ENCODE results near the gene JMJD7. TPM values are rescaled to one million over a fixed set of nuclear protein-coding genes. Genes with fewer than 3 reads are reported as not detected.

The JMJD7 gene
- total and polyA plus RNA-seq, 2 donors = 7.2 to 15.6 TPM

- H3K27ac ChIP-seq (ENCODE audit: low read depth in 1 of 2, low read length in 1 of 2) = no peak overlapping the region
- no peaks in the 10 kb centered on the region for H3K9me3 ChIP-seq (ENCODE audit: control insufficient read depth in 2 of 2, insufficient read depth in 1 of 2, low read length in 1 of 2)
- peaks cover 0 to 11% of the 10 kb centered on the region in 2 donors for H3K36me3 ChIP-seq (ENCODE audit: control insufficient read depth in 2 of 2, insufficient read depth in 2 of 2, low read length in 1 of 2)
- 47% methylated on average over 3 of the region's 3 CpGs for WGBS
- no peak overlapping the region for H3K4me3 ChIP-seq (ENCODE audit: low read length in 2 of 2)
- peaks cover 0 to 3% of the 10 kb centered on the region in 2 donors for H3K27me3 ChIP-seq (ENCODE audit: control insufficient read depth in 2 of 2, insufficient read depth in 1 of 2, low read length in 1 of 2)
- peaks cover 14 to 29% of the 10 kb centered on the region in 2 donors for H3K4me1 ChIP-seq (ENCODE audit: control insufficient read depth in 2 of 2, insufficient read depth in 2 of 2, low read length in 2 of 2)
- DNase-seq (ENCODE audit: low read depth in 6 of 9, low spot score in 9 of 9) = peak in 1 of 9 donors; percentile 21
These were observed 5.0 kb downstream of the JMJD7 start for GRCh38 chr15:41832875-41833274.

- no peaks in the 10 kb centered on the region for H3K27me3 ChIP-seq (ENCODE audit: control insufficient read depth in 2 of 2, insufficient read depth in 1 of 2, low read length in 1 of 2)
- 97% methylated on average over 3 of the region's 3 CpGs for WGBS
- no peaks in the 10 kb centered on the region for H3K9me3 ChIP-seq (ENCODE audit: control insufficient read depth in 2 of 2, insufficient read depth in 1 of 2, low read length in 1 of 2)
- H3K27ac ChIP-seq (ENCODE audit: low read depth in 1 of 2, low read length in 1 of 2) = no peak overlapping the region
- peaks cover 0 to 15% of the 10 kb centered on the region in 2 donors for H3K36me3 ChIP-seq (ENCODE audit: control insufficient read depth in 2 of 2, insufficient read depth in 2 of 2, low read length in 1 of 2)
- peaks cover 7 to 28% of the 10 kb centered on the region in 2 donors for H3K4me1 ChIP-seq (ENCODE audit: control insufficient read depth in 2 of 2, insufficient read depth in 2 of 2, low read length in 2 of 2)
- no peak overlapping the region for H3K4me3 ChIP-seq (ENCODE audit: low read length in 2 of 2)
- no peak for DNase-seq (ENCODE audit: low read depth in 6 of 9, low spot score in 9 of 9)
These were observed 6.2 kb downstream of the JMJD7 start for GRCh38 chr15:41834096-41834495.

- H3K36me3 ChIP-seq (ENCODE audit: control insufficient read depth in 2 of 2, insufficient read depth in 2 of 2, low read length in 1 of 2) = peaks cover 0 to 16% of the 10 kb centered on the region in 2 donors
- no peaks in the 10 kb centered on the region for H3K27me3 ChIP-seq (ENCODE audit: control insufficient read depth in 2 of 2, insufficient read depth in 1 of 2, low read length in 1 of 2)
- DNase-seq (ENCODE audit: low read depth in 6 of 9, low spot score in 9 of 9) = no peak
- peaks cover 5 to 20% of the 10 kb centered on the region in 2 donors for H3K4me1 ChIP-seq (ENCODE audit: control insufficient read depth in 2 of 2, insufficient read depth in 2 of 2, low read length in 2 of 2)
- no peaks in the 10 kb centered on the region for H3K9me3 ChIP-seq (ENCODE audit: control insufficient read depth in 2 of 2, insufficient read depth in 1 of 2, low read length in 1 of 2)
- no peak overlapping the region for H3K4me3 ChIP-seq (ENCODE audit: low read length in 2 of 2)
- WGBS = 71% methylated on average over 6 of the region's 6 CpGs
- no peak overlapping the region for H3K27ac ChIP-seq (ENCODE audit: low read depth in 1 of 2, low read length in 1 of 2)
These were observed 8.2 kb downstream of the JMJD7 start for GRCh38 chr15:41836073-41836472.

- Histone ChIP-seq H3K4me3 (ENCODE audit: low read length in 2 of 2) (no peak overlapping the region), H3K4me1 (ENCODE audit: control insufficient read depth in 2 of 2, insufficient read depth in 2 of 2, low read length in 2 of 2) (peaks cover 0 to 12% of the 10 kb centered on the region in 2 donors), H3K36me3 (ENCODE audit: control insufficient read depth in 2 of 2, insufficient read depth in 2 of 2, low read length in 1 of 2) (peaks cover 0 to 23% of the 10 kb centered on the region in 2 donors), H3K9me3 (ENCODE audit: control insufficient read depth in 2 of 2, insufficient read depth in 1 of 2, low read length in 1 of 2) (no peaks in the 10 kb centered on the region), H3K27me3 (ENCODE audit: control insufficient read depth in 2 of 2, insufficient read depth in 1 of 2, low read length in 1 of 2) (no peaks in the 10 kb centered on the region), H3K27ac (ENCODE audit: low read depth in 1 of 2, low read length in 1 of 2) (no peak overlapping the region)
- DNase-seq (ENCODE audit: low read depth in 6 of 9, low spot score in 9 of 9) = no peak
- 92% methylated on average over 23 of the region's 23 CpGs for WGBS
These were observed 9.0 kb downstream of the JMJD7 start for GRCh38 chr15:41836713-41837454.

GRCh38 chr15:41838400-41838897 lies 10.6 kb downstream of the JMJD7 start, which contains the start of gene PLA2G4B:
Gene PLA2G4B (plus strand): TSS chr15:41838847. CDS start chr15:41838914, 67 bp downstream.
- Histone ChIP-seq H3K4me1 (ENCODE audit: control insufficient read depth in 2 of 2, insufficient read depth in 2 of 2, low read length in 2 of 2) (no peaks in the 10 kb centered on the region), H3K9me3 (ENCODE audit: control insufficient read depth in 2 of 2, insufficient read depth in 1 of 2, low read length in 1 of 2) (no peaks in the 10 kb centered on the region), H3K27ac (ENCODE audit: low read depth in 1 of 2, low read length in 1 of 2) (no peak within 1 kb of the TSS), H3K4me3 (ENCODE audit: low read length in 2 of 2) (no peak within 1 kb of the TSS), H3K27me3 (ENCODE audit: control insufficient read depth in 2 of 2, insufficient read depth in 1 of 2, low read length in 1 of 2) (no peaks in the 10 kb centered on the region), H3K36me3 (ENCODE audit: control insufficient read depth in 2 of 2, insufficient read depth in 2 of 2, low read length in 1 of 2) (peaks cover 3 to 18% of the 10 kb centered on the region in 2 donors)
- no peak for DNase-seq (ENCODE audit: low read depth in 6 of 9, low spot score in 9 of 9)
- 93% methylated on average over 6 of the region's 6 CpGs for WGBS

GRCh38 chr15:41839781-41840491 lies 12.0 kb downstream of the JMJD7 start:
- Histone ChIP-seq H3K36me3 (ENCODE audit: control insufficient read depth in 2 of 2, insufficient read depth in 2 of 2, low read length in 1 of 2) (peaks cover 8 to 20% of the 10 kb centered on the region in 2 donors), H3K4me3 (ENCODE audit: low read length in 2 of 2) (no peak overlapping the region), H3K27ac (ENCODE audit: low read depth in 1 of 2, low read length in 1 of 2) (no peak overlapping the region), H3K9me3 (ENCODE audit: control insufficient read depth in 2 of 2, insufficient read depth in 1 of 2, low read length in 1 of 2) (no peaks in the 10 kb centered on the region), H3K4me1 (ENCODE audit: control insufficient read depth in 2 of 2, insufficient read depth in 2 of 2, low read length in 2 of 2) (no peaks in the 10 kb centered on the region), H3K27me3 (ENCODE audit: control insufficient read depth in 2 of 2, insufficient read depth in 1 of 2, low read length in 1 of 2) (no peaks in the 10 kb centered on the region)
- 98% methylated on average over 16 of the region's 16 CpGs for WGBS
- no peak for DNase-seq (ENCODE audit: low read depth in 6 of 9, low spot score in 9 of 9)

GRCh38 chr15:41840673-41841072 lies 12.8 kb downstream of the JMJD7 start:
- no peak for DNase-seq (ENCODE audit: low read depth in 6 of 9, low spot score in 9 of 9)
- Histone ChIP-seq H3K4me3 (ENCODE audit: low read length in 2 of 2) (no peak overlapping the region), H3K27ac (ENCODE audit: low read depth in 1 of 2, low read length in 1 of 2) (no peak overlapping the region), H3K9me3 (ENCODE audit: control insufficient read depth in 2 of 2, insufficient read depth in 1 of 2, low read length in 1 of 2) (no peaks in the 10 kb centered on the region), H3K36me3 (ENCODE audit: control insufficient read depth in 2 of 2, insufficient read depth in 2 of 2, low read length in 1 of 2) (peaks cover 9 to 22% of the 10 kb centered on the region in 2 donors), H3K4me1 (ENCODE audit: control insufficient read depth in 2 of 2, insufficient read depth in 2 of 2, low read length in 2 of 2) (no peaks in the 10 kb centered on the region), H3K27me3 (ENCODE audit: control insufficient read depth in 2 of 2, insufficient read depth in 1 of 2, low read length in 1 of 2) (no peaks in the 10 kb centered on the region)
- 99% methylated on average over 15 of the region's 15 CpGs for WGBS

- no peak overlapping the region for H3K4me3 ChIP-seq (ENCODE audit: low read length in 2 of 2)
- H3K27ac ChIP-seq (ENCODE audit: low read depth in 1 of 2, low read length in 1 of 2) = no peak overlapping the region
- no peak for DNase-seq (ENCODE audit: low read depth in 6 of 9, low spot score in 9 of 9)
- 97% methylated on average over 10 of the region's 10 CpGs for WGBS
- no peaks in the 10 kb centered on the region for H3K27me3 ChIP-seq (ENCODE audit: control insufficient read depth in 2 of 2, insufficient read depth in 1 of 2, low read length in 1 of 2)
- H3K4me1 ChIP-seq (ENCODE audit: control insufficient read depth in 2 of 2, insufficient read depth in 2 of 2, low read length in 2 of 2) = no peaks in the 10 kb centered on the region
- H3K36me3 ChIP-seq (ENCODE audit: control insufficient read depth in 2 of 2, insufficient read depth in 2 of 2, low read length in 1 of 2) = peaks cover 13 to 27% of the 10 kb centered on the region in 2 donors
- H3K9me3 ChIP-seq (ENCODE audit: control insufficient read depth in 2 of 2, insufficient read depth in 1 of 2, low read length in 1 of 2) = no peaks in the 10 kb centered on the region
These were observed 13.2 kb downstream of the JMJD7 start for GRCh38 chr15:41841131-41841530.

- H3K27ac ChIP-seq (ENCODE audit: low read depth in 1 of 2, low read length in 1 of 2) = no peak overlapping the region
- H3K4me1 ChIP-seq (ENCODE audit: control insufficient read depth in 2 of 2, insufficient read depth in 2 of 2, low read length in 2 of 2) = no peaks in the 10 kb centered on the region
- H3K36me3 ChIP-seq (ENCODE audit: control insufficient read depth in 2 of 2, insufficient read depth in 2 of 2, low read length in 1 of 2) = peaks cover 19 to 38% of the 10 kb centered on the region in 2 donors
- H3K4me3 ChIP-seq (ENCODE audit: low read length in 2 of 2) = no peak overlapping the region
- 88% methylated on average over 12 of the region's 12 CpGs for WGBS
- H3K27me3 ChIP-seq (ENCODE audit: control insufficient read depth in 2 of 2, insufficient read depth in 1 of 2, low read length in 1 of 2) = no peaks in the 10 kb centered on the region
- no peak for DNase-seq (ENCODE audit: low read depth in 6 of 9, low spot score in 9 of 9)
- no peaks in the 10 kb centered on the region for H3K9me3 ChIP-seq (ENCODE audit: control insufficient read depth in 2 of 2, insufficient read depth in 1 of 2, low read length in 1 of 2)
These were observed 14.3 kb downstream of the JMJD7 start for GRCh38 chr15:41842229-41842628.

All from thymus (tissue), 11 donors.